H9 (cell line): ENCODE data around the gene CSMD2. TPM values are rescaled to one million over a fixed set of nuclear protein-coding genes. Genes with fewer than 3 reads are reported as not detected.

Experiments
- DNase-seq: peaks from one replicate; pipeline ENCODE4 v3.0.0-alpha.2; 2017
- H2AFZ ChIP-seq: one replicate; pipeline ENCODE4 v1.6.1; 2013; ENCODE audit warnings: mild to moderate bottlenecking, low read length, control low read depth, moderate library complexity
- H2AK5ac ChIP-seq: 2 replicates; pipeline ENCODE4 v1.6.1; 2013; ENCODE audit warnings: low read length, control low read depth, mixed read lengths; ENCODE audit not compliant: insufficient read length
- H2BK120ac ChIP-seq: one replicate; pipeline ENCODE4 v1.6.1; 2013; ENCODE audit warnings: low read depth, mild to moderate bottlenecking, low read length, control low read depth, inconsistent platforms; ENCODE audit not compliant: poor library complexity, severe bottlenecking
- H2BK12ac ChIP-seq: 2 replicates; pipeline ENCODE4 v1.6.1; 2013; ENCODE audit warnings: low read length, control low read depth, mixed read lengths, low read depth; ENCODE audit not compliant: insufficient read length
- H2BK15ac ChIP-seq: 2 replicates; pipeline ENCODE4 v1.6.1; 2013; ENCODE audit warnings: low read depth, low read length, control low read depth
- H2BK20ac ChIP-seq: one replicate; pipeline ENCODE4 v1.6.1; 2013; ENCODE audit warnings: low read depth, mild to moderate bottlenecking, low read length, control low read depth, inconsistent platforms; ENCODE audit not compliant: poor library complexity, severe bottlenecking
- H2BK5ac ChIP-seq: 2 replicates; pipeline ENCODE4 v1.6.1; 2013; ENCODE audit warnings: low read length, control low read depth, mixed read lengths; ENCODE audit not compliant: insufficient read length
- H3K14ac ChIP-seq: 2 replicates; pipeline ENCODE4 v1.6.1; 2013; ENCODE audit warnings: low read length, control low read depth; ENCODE audit not compliant: insufficient read depth
- H3K18ac ChIP-seq: 2 replicates; pipeline ENCODE4 v1.6.1; 2013; ENCODE audit warnings: low read depth, mild to moderate bottlenecking, mixed read lengths, low read length, control low read depth; ENCODE audit not compliant: insufficient read length
- H3K23ac ChIP-seq: 2 replicates; pipeline ENCODE4 v1.6.1; 2013; ENCODE audit warnings: low read length, control low read depth, mixed read lengths, low read depth; ENCODE audit not compliant: insufficient read length
- H3K23me2 ChIP-seq: 2 replicates; pipeline ENCODE4 v1.6.1; 2013; ENCODE audit warnings: low read depth, mild to moderate bottlenecking, mixed read lengths, low read length, control low read depth; ENCODE audit not compliant: insufficient read length, poor library complexity, severe bottlenecking
- H3K27ac ChIP-seq: 2 replicates; pipeline ENCODE4 v1.5.1; 2013; ENCODE audit warnings: low read length, control low read depth, mixed read lengths, low read depth; ENCODE audit not compliant: insufficient read length
- H3K27me3 ChIP-seq: 2 replicates; pipeline ENCODE4 v1.6.1; 2013; ENCODE audit warnings: low read length, control low read depth, inconsistent platforms; ENCODE audit not compliant: insufficient read depth
- H3K4ac ChIP-seq: 2 replicates; pipeline ENCODE4 v1.6.1; 2013; ENCODE audit warnings: low read depth, mild to moderate bottlenecking, control low read depth, inconsistent platforms, low read length, moderate library complexity
- H3K4me1 ChIP-seq: 2 replicates; pipeline ENCODE4 v1.6.1; 2013; ENCODE audit warnings: low read length, control low read depth, inconsistent platforms; ENCODE audit not compliant: insufficient read depth
- H3K4me2 ChIP-seq: 2 replicates; pipeline ENCODE4 v1.6.1; 2013; ENCODE audit warnings: low read length, control low read depth, mixed read lengths; ENCODE audit not compliant: insufficient read length, insufficient read depth
- H3K56ac ChIP-seq: 2 replicates; pipeline ENCODE4 v1.6.1; 2013; ENCODE audit warnings: low read depth, mild to moderate bottlenecking, mixed read lengths, low read length, control low read depth; ENCODE audit not compliant: insufficient read length
- H3K79me1 ChIP-seq: 2 replicates; pipeline ENCODE4 v1.6.1; 2013; ENCODE audit warnings: low read depth, mild to moderate bottlenecking, moderate library complexity, low read length, control low read depth, inconsistent platforms; ENCODE audit not compliant: insufficient read depth, poor library complexity, severe bottlenecking
- H3K79me2 ChIP-seq: 2 replicates; pipeline ENCODE4 v1.6.1; 2013; ENCODE audit warnings: low read length, control low read depth, inconsistent platforms; ENCODE audit not compliant: insufficient read depth
- H3K9ac ChIP-seq: 2 replicates; pipeline ENCODE4 v1.6.1; 2013; ENCODE audit warnings: low read length, control low read depth, mixed read lengths; ENCODE audit not compliant: insufficient read length; ENCODE audit errors: extremely low read depth
- H3K9me3 ChIP-seq: one replicate; pipeline ENCODE4 v1.6.1; 2013; ENCODE audit warnings: low read depth, low read length, inconsistent platforms; ENCODE audit not compliant: control insufficient read depth
- H3T11ph ChIP-seq: one replicate; pipeline ENCODE4 v1.6.1; 2013; ENCODE audit warnings: mild to moderate bottlenecking, low read length, control low read depth, inconsistent platforms
- H4K20me1 ChIP-seq: one replicate; pipeline ENCODE4 v1.6.1; 2013; ENCODE audit not compliant: control insufficient read depth, insufficient read length, insufficient read depth
- H4K5ac ChIP-seq: 2 replicates; pipeline ENCODE4 v1.6.1; 2013; ENCODE audit warnings: low read depth, mild to moderate bottlenecking, mixed read lengths, low read length, control low read depth; ENCODE audit not compliant: insufficient read length
- H4K8ac ChIP-seq: replicated peaks from 2 replicates; pipeline ENCODE4 v1.6.1; 2013; ENCODE audit warnings: low read length, control low read depth, mixed read lengths, low read depth; ENCODE audit not compliant: insufficient read length
- H4K91ac ChIP-seq: 2 replicates; pipeline ENCODE4 v1.6.1; 2013; ENCODE audit warnings: low read depth, mild to moderate bottlenecking, moderate library complexity, mixed read lengths, low read length, control low read depth; ENCODE audit not compliant: insufficient read length
- H3K27ac Mint-ChIP-seq, 3 experiments: 2 replicates in 2 of 3; 3 replicates in 1 of 3; pipeline ENCODE4 v1.8.0; 2020 to 2021; ENCODE audit warnings: mixed read lengths in 3 of 3, mild to moderate bottlenecking in 1 of 3, moderate library complexity in 1 of 3
- H3K27me3 Mint-ChIP-seq: 2 replicates; pipeline ENCODE4 v1.8.0; 2021; ENCODE audit warnings: low read depth, mild to moderate bottlenecking, moderate library complexity, mixed read lengths
- H3K36me3 Mint-ChIP-seq, 3 experiments: 2 replicates in 2 of 3; 3 replicates in 1 of 3; pipeline ENCODE4 v1.8.0; 2020 to 2021; ENCODE audit warnings: low read depth in 3 of 3, mixed read lengths in 3 of 3; ENCODE audit not compliant: insufficient read depth in 1 of 3
- H3K4me1 Mint-ChIP-seq, 2 experiments: 2 replicates each; pipeline ENCODE4 v1.8.0; 2020; ENCODE audit warnings: mixed read lengths in 2 of 2
- H3K4me3 Mint-ChIP-seq, 2 experiments: 2 replicates in 1 of 2; 3 replicates in 1 of 2; pipeline ENCODE4 v1.8.0; 2020 to 2021; ENCODE audit warnings: mild to moderate bottlenecking in 2 of 2, mixed read lengths in 2 of 2, moderate library complexity in 1 of 2
- H3K9me3 Mint-ChIP-seq, 2 experiments: 2 replicates in 1 of 2; 3 replicates in 1 of 2; pipeline ENCODE4 v1.8.0; 2020; ENCODE audit warnings: mild to moderate bottlenecking in 2 of 2, mixed read lengths in 2 of 2, moderate library complexity in 1 of 2
- CTCF ChIP-seq: fragments of 200-600 bp; sonication (generic); conservative IDR thresholded peaks from 3 replicates; pipeline ENCODE4 v1.8.0; 2021; ENCODE audit warnings: antibody characterized with exemption, mild to moderate bottlenecking
- WGBS: extraction: QIAGEN DNeasy Blood & Tissue Kit; methylation state at CpG from one replicate; pipeline ENCODE4 v1.1.7; 2013; ENCODE audit warnings: missing lambda C conversion rate, low lambda C conversion rate, mixed read lengths; ENCODE audit not compliant: insufficient read length; ENCODE audit errors: extremely low coverage; 5-methylcytosine and 5-hydroxymethylcytosine counted together
- total RNA-seq: library from RNA; stranded (reverse); gene quantifications from 2 replicates; pipeline ENCODE4 v1.2.1, GENCODE V29; 2021

CSMD2 gene
- total RNA-seq, 1 experiment from 2014 or later = 6.4 TPM

- Mint-ChIP-seq H3K9me3 (no peaks in the 10 kb centered on the region), H3K27ac (no peak overlapping the region)
These were observed 441.8 kb downstream of the CSMD2 start for GRCh38 chr1:33723251-33723650.

More at GRCh38 chr1:33723251-33723650, 441.8 kb downstream of the CSMD2 start:
- Histone ChIP-seq H3K56ac (no peak overlapping the region), H2BK12ac (no peak overlapping the region), H3K18ac (no peak overlapping the region), H2AK5ac (no peak overlapping the region), H2BK120ac (no peak overlapping the region), H2BK20ac (no peak overlapping the region), H3K4ac (no peak overlapping the region), H3T11ph (no peak overlapping the region), H4K91ac (no peak overlapping the region), H3K4me1 (no peaks in the 10 kb centered on the region), H4K8ac (no peak overlapping the region), H3K9me3 (no peaks in the 10 kb centered on the region), H2AFZ (no peak overlapping the region), H3K9ac (no peak overlapping the region), H3K23ac (no peak overlapping the region), H3K4me2 (no peak overlapping the region), H2BK5ac (no peak overlapping the region), H3K23me2 (no peaks in the 10 kb centered on the region), H3K79me2 (no peaks in the 10 kb centered on the region), H2BK15ac (no peak overlapping the region), H3K27me3 (no peaks in the 10 kb centered on the region), H4K5ac (no peak overlapping the region), H3K14ac (no peak overlapping the region), H3K79me1 (no peaks in the 10 kb centered on the region), H4K20me1 (no peaks in the 10 kb centered on the region), H3K27ac (no peak overlapping the region)
- no peak for TF ChIP-seq CTCF
- H3K4me3 Mint-ChIP-seq = no peak overlapping the region
- peaks cover 0 to 3% of the 10 kb centered on the region in 2 experiments; a peak in 1 of 4 replicates for H3K4me1 Mint-ChIP-seq
- WGBS = no CpG with 5 or more reads among the region's 4 CpGs
- peaks cover 1% of the 10 kb centered on the region; the same call in 1 of the 2 replicates for H3K27me3 Mint-ChIP-seq
- H3K36me3 Mint-ChIP-seq = peaks cover 7 to 21% (median 17%) of the 10 kb centered on the region in 3 experiments; a peak in 6 of 7 replicates
- no peak for DNase-seq
